Measurements from ENCODE around the gene ATP13A4. TPM values are rescaled to one million over a fixed set of nuclear protein-coding genes. Genes with fewer than 3 reads are reported as not detected.
"Not testable (repeated sequence)": the region's sequence is repeated elsewhere in the genome, so short reads cannot be mapped to it uniquely, and the experiment has no call there.

ATP13A4 gene
- total and polyA plus RNA-seq, 8 donors = 48.4 to 262 (median 60.2) TPM

GRCh38 chr3:193530231-193531165, 24.2 kb downstream of the ATP13A4 start:
- Histone ChIP-seq H3K36me3 (no peaks in the 10 kb centered on the region), H3K4me1 (no peaks in the 10 kb centered on the region)
- TF ChIP-seq, protein P1, sequence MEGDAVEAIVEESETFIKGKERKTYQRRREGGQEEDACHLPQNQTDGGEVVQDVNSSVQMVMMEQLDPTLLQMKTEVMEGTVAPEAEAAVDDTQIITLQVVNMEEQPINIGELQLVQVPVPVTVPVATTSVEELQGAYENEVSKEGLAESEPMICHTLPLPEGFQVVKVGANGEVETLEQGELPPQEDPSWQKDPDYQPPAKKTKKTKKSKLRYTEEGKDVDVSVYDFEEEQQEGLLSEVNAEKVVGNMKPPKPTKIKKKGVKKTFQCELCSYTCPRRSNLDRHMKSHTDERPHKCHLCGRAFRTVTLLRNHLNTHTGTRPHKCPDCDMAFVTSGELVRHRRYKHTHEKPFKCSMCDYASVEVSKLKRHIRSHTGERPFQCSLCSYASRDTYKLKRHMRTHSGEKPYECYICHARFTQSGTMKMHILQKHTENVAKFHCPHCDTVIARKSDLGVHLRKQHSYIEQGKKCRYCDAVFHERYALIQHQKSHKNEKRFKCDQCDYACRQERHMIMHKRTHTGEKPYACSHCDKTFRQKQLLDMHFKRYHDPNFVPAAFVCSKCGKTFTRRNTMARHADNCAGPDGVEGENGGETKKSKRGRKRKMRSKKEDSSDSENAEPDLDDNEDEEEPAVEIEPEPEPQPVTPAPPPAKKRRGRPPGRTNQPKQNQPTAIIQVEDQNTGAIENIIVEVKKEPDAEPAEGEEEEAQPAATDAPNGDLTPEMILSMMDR (IDR thresholded peaks at IDR 0.05) = no peak

DNA sequence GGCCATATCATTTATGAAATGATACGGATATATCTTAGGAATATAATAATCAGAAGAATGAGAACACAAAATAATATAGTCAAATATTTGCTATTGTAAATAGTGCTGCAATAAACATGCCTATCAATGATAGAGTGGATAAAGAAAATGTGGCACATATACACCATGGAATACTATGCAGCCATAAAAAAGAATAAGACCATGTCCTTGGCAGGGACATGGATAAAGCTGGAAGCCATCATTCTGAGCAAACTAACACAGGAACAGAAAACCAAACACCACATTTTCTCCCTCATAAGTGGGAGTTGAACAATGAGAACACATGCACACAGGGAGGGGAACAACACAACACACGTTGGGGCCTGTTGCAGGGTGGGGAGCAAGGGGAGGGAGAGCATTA, 28.6 kb downstream of the ATP13A4 start:
- H3K27me3 ChIP-seq; H3K4me3 ChIP-seq; H3K9me3 ChIP-seq; H3K36me3 ChIP-seq; H3K27ac ChIP-seq; ATAC-seq; intact Hi-C loops (cut with DNase I); DNase-seq; H3K4me1 ChIP-seq: not testable (repeated sequence)

More at GRCh38 chr3:193530231-193531165, 24.2 kb downstream of the ATP13A4 start:
- no peaks in the 10 kb centered on the region for H3K27me3 ChIP-seq
- no peak overlapping the region for H3K27ac ChIP-seq
- ATAC-seq (no peak), DNase-seq (no peak)
- intact Hi-C loops (cut with DNase I) = no loop called here
- no peak overlapping the region for H3K4me3 ChIP-seq
- no peaks in the 10 kb centered on the region for H3K9me3 ChIP-seq

DNA sequence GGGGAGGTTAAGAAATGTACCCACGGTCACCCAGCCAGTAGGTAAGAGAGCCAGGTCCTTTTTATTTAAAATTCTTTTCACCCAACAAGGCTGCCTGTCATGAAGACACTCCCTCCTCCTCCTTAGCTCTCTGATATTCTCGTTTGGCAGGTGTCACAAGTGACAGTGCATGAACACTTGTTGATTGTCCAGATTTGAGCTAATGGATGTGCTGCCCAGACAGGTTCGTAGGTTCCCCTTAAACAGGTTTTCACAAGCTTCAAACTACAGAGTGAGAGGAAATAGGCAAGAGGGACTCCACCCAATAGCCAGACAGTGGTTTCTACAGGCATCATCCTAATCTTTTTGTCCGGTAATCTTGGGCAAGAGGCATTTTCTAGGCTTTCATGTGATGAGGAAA, 32.2 kb downstream of the ATP13A4 start:
- TF ChIP-seq, protein P1 (IDR thresholded peaks at IDR 0.05) = no peak
- no peak for ATAC-seq
- H3K4me1 ChIP-seq = no peaks in the 10 kb centered on the region
- no peak for DNase-seq
- H3K27me3 ChIP-seq = no peaks in the 10 kb centered on the region
- no peak overlapping the region for H3K27ac ChIP-seq
- H3K9me3 ChIP-seq = no peaks in the 10 kb centered on the region
- H3K36me3 ChIP-seq = no peaks in the 10 kb centered on the region
- no peak overlapping the region for H3K4me3 ChIP-seq
- intact Hi-C loops (cut with DNase I) = no loop called here

DNA sequence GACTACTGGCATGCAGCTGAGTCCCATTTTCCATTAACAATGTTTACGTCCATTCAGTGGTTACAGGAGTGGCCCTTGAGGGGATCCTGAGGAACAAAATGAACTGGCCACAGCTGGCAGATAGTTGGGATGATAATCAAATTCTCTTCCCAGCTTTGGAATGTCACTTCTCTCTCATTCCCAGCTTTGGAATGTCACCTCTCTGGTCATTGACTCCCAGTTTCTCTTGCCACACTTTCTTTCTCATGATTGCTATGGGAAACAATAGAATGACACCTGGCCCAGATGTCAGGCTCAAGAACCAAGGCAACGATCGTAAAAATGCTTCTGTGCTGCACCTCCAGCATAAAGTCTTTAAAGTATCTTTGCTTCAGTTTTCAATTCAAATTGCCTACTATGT, 34.0 kb downstream of the ATP13A4 start:
- no peak for ATAC-seq

GRCh38 chr3:193515966-193516365, 38.7 kb downstream of the ATP13A4 start:
- Histone ChIP-seq H3K27me3 (no peaks in the 10 kb centered on the region), H3K27ac (no peak overlapping the region), H3K4me1 (no peaks in the 10 kb centered on the region), H3K9me3 (no peaks in the 10 kb centered on the region), H3K36me3 (peaks cover 0 to 6% of the 10 kb centered on the region in 2 donors), H3K4me3 (no peak overlapping the region)
- no peak for ATAC-seq
- TF ChIP-seq, protein P1 (IDR thresholded peaks at IDR 0.05) = no peak
- intact Hi-C loops (cut with DNase I) = no loop called here
- DNase-seq = no peak

More for the DNA sequence above, 34.0 kb downstream of the ATP13A4 start:
- intact Hi-C loops (cut with DNase I) = no loop called here
- no peak for DNase-seq
- no peaks in the 10 kb centered on the region for H3K4me1 ChIP-seq
- H3K4me3 ChIP-seq = no peak overlapping the region
- H3K9me3 ChIP-seq = no peaks in the 10 kb centered on the region
- H3K27ac ChIP-seq = no peak overlapping the region
- TF ChIP-seq, protein P1 (IDR thresholded peaks at IDR 0.05) = no peak
- no peaks in the 10 kb centered on the region for H3K36me3 ChIP-seq
- no peaks in the 10 kb centered on the region for H3K27me3 ChIP-seq
